Skin epidermis (tissue), 12 donors: ENCODE data around the gene NUDT4.
A peak's percentile ranks its signal among the peaks of the same experiment; 100 is the strongest.
"Not testable (repeated sequence)": the region's sequence is repeated elsewhere in the genome, so short reads cannot be mapped to it uniquely, and the experiment has no call there.

Experiments
- H3K27ac ChIP-seq, 21 experiments: fragments of 200-600 bp; sonication (generic) in 11 of 21; one replicate each; pipeline ENCODE4 v1.5.0; 2020; ENCODE audit warnings: mild to moderate bottlenecking in 3 of 21, inconsistent platforms in 2 of 21, moderate library complexity in 2 of 21
- H3K4me3 ChIP-seq, 7 experiments: fragments of 200-600 bp; sonication (generic) in 2 of 7; one replicate each; pipeline ENCODE4 v1.5.0; 2020; ENCODE audit warnings: inconsistent platforms in 2 of 7, mild to moderate bottlenecking in 2 of 7, moderate library complexity in 1 of 7

NUDT4 gene

DNA sequence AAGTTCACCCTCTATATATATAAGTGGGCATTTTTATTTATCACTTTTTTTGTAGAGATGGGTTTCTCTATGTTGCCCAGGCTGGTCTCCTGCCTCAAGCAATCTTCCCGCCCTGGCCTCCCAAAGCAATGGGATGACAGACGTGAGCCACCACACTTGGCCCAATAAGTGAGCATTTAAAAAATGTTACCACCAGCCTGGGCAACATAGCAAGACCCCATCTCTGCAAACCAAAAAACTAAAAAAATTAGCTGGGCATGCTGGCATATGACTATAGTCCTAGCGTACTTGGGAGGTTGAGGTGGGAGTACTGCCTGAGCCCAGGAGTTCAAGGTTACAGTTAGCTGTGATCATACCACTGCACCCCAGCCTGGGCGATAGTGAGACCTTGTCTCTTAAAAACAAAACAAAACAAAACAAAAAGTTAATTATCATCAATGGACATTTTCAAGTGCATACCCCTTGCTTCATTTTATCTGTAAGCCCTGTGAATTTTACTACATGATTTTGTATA lies 40.3 kb downstream of the NUDT4 start:
- H3K27ac ChIP-seq: no peak overlapping the region
- H3K4me3 ChIP-seq: no peak overlapping the region

DNA sequence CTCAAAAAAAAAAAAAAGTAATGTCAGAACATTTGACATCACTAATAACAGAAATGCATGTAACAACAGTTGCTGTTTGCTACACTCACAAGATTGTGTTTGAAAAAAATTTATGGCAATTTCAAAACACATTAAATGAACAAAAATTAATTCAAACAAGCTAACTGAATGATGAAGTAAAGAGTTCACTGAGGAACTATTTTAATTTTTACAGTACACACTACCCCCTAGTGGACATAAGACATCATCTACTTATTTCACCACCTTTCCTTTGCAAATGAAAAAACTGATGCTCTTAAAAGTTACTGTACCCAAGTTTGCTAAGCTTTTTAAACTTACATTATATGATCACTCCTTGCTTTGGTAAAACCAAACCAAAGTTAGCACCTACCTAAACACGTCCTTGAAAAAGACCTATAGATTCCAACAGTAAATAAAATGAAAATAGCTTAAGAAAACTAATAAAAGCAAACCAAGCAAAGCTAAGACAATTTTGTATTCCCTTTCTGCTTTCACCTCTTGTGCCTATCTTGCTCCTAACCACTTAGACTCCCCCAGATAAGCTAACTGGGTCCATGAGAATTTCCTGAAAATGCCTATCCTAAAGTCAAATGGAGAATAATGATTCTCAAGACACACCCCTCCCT lies 41.8 kb downstream of the NUDT4 start:
- Histone ChIP-seq H3K4me3 (no peak overlapping the region), H3K27ac (no peak overlapping the region)

DNA sequence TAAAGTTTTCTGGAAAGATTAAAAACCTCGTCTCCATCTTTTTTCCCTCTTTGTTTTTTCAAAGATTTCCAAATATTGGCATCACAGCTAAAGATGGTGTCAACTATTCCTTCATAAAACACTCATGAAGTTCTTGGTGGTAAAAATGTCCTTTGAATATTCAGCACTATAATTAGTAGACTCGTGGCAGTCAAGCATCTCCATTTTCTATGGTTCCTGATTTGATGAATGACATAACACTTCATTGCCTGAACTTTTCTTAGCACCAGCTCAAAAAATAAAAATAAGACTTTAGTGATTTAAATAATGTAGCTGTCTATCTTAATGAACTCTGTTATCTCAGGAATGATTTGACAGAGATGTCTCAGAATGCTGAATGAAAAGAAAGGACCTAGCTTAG lies 44.3 kb downstream of the NUDT4 start:
- no peak overlapping the region for H3K4me3 ChIP-seq
- no peak overlapping the region for H3K27ac ChIP-seq

DNA sequence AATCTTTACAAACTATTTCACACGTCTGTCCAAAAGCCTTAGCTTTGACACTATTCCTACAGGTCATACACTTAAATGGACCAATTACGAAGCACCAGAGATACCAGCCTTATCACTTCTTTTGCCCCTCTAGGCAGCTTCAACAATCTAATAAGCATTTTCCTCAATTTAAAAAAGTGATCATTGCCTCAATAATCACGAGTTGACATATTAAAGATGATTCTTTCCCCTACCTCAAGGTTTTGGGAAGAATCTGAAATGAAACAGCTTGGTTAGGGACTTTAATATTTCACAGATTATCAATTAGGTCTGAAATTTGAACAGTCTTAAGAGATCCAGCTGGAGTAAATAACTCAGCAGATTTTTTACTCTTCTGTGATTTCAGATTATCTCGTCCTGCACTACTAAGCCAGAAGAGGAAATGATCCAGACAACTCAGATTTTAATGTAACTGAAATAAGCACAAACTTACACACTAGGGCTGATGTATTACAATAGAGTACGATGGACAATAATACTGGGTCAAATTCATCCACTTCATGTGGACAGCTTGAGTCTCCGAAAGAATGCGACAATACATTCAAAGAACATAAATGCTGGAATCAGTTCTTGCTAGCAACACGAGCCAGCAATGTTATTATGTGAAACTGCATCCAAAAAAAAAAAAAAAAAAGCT lies 48.1 kb downstream of the NUDT4 start:
- Histone ChIP-seq H3K4me3 (no peak overlapping the region), H3K27ac (peak overlapping the region in 3 of 21 experiments; percentile 2 to 31 (median 11))

DNA sequence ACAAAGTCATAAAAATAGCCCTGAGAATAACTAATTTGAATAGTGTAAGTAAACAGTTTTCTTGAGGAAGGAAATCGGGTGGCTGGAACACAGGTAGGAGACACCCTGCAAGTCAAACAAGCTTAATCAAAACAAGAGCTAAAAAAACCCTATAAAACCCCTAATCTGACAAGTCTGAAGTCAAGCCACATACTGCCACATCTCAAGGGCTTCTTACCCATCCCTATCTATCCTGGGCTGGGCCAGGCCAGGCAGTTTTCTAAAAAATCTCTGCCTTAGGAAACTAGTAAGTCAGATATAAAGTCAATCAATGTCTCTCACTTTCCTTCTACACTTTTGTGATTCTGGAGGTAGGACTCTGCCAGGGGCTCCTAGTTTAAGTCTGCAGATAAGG lies 48.7 kb downstream of the NUDT4 start:
- no peak overlapping the region for H3K27ac ChIP-seq
- no peak overlapping the region for H3K4me3 ChIP-seq

DNA sequence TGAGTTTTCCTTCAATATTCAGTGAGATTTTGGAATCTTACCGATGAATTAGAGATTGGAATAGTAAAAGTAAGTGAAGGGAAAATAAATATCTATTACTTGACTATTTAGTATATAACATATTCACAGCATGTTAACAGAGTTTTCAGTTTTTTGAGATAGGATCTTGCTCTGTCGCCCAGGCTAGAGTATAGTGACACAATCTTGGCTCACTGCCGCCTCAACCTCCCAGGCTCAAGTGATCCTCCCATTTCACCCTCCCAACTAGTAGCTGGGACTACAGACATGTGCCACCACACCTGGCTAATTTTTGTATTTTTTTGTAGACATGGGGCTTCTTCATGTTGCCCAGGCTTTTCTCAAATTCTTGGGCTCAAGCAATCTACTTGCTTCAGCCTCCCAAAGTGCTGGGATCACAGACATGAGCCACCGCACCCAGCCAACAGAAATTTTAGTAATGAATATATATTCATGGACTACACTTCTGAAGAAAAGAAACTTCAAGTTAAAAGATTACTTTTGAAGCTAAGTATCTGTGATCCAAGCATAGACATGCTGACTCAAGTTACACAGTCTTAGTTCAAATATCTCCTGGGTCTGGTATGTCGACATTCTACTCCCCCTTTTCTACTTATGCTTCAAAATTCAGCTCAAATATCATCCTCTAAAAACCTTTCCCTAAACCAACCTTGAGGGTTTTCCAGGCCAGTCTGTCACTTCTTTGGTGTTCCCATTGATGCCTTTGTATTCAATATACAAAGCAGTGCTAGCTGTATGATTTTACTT lies 50.2 kb downstream of the NUDT4 start:
- H3K27ac ChIP-seq: no peak overlapping the region
- no peak overlapping the region for H3K4me3 ChIP-seq

DNA sequence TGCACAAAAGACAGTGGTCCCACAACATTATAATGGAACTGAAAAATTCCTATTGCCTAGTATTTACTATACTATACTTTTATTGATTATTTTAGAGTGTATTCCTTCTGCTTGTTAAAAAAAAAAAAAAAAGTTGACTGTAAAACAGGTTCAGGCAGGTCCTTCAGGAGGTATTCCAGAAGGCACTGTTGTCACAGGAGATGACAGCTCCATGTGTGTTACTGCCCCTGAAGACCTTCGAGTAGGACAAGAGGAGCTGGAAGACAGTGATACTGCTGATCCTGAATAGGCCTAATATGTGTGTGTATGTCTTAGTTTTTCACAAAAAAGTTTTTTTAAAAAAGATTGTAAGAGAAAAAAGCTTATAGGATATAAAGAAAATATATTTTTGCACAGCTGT lies 51.7 kb downstream of the NUDT4 start:
- Histone ChIP-seq H3K27ac (no peak overlapping the region), H3K4me3 (no peak overlapping the region)

DNA sequence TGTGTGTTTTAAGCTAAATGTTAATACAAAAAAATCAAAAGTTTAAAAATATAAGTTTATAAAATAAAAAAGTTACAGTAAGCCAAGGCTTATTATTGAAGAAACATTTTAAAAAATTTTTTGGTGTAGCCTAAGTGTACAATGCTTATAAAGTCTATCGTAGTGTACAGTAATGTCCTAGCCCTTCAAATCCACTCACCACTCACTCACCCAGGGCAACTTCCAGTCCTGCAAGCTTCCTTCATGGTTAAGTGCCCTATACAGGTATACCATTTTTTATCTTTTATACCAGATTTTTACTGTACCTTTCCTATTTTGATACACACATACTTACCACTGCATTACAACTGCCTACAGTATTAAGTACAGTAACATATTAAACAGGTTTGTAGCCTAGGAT lies 52.1 kb downstream of the NUDT4 start:
- H3K27ac ChIP-seq: no peak overlapping the region
- no peak overlapping the region for H3K4me3 ChIP-seq

DNA sequence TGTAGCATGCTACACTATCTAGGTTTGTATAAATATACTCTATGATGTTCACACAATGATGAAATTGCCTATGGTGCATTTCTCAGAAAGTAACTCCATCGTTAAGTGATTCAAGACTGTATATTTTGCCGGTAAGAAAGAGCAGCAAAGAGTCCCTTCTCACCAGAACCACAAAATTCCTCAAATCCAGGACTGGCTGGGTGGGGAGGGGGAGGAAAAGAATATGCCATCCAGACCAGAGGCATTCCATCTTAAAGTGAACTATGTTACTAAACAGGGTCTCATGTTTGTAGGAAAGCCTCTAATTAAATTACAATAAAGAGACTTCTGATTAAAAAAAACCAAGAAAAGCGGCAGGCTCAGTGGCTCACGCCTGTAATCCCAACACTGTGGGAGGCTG lies 52.6 kb downstream of the NUDT4 start:
- H3K27ac ChIP-seq: no peak overlapping the region
- H3K4me3 ChIP-seq: no peak overlapping the region

DNA sequence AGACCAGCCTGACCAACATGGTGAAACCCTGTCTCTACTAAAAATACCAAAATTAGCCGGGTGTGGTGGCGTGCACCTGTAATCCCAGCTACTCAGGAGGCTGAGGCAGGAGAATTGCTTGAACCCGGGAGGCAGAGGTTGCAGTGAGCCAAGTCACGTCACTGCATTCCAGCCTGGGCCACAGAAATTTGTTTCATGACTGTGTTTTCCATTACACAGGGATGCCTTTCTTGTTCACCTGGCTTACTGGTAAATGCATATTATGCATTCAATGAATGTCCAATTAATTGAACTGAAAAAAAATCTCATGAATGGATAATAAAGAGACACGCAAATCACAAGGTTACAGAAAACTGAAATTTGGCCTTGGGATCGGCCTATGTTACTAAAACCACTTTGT lies 54.3 kb downstream of the NUDT4 start:
- not testable (repeated sequence) for H3K27ac ChIP-seq, H3K4me3 ChIP-seq

DNA sequence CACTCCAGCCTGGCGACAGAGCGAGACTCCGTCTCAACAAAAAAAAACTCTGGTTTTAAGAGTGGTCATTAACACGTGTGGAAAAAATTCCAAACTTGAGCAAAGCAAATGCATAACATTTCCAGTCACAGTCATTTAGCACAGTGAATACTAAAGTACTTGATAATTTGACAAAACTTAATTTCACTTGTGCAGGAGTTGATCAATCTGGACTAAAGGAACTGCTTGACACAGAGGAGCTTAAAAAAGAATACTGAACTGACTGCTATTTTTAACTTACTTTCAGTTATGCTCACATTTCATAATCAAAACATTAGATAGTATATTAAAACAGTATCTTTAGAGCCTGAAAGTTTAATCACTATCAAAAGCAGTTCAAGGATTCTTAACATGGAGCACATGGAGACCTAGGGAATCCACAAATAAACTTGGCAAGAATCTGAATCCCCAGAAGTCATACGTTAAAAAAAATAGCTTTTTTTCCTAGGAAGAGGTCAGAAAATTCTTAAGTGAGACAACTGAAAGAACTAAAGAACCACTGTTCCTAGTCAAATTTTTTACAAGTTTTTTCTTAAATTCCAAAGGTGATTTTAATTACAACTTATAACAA lies 56.6 kb downstream of the NUDT4 start:
- Histone ChIP-seq H3K4me3 (no peak overlapping the region), H3K27ac (peak overlapping the region in 1 of 21 experiments; percentile 18)

DNA sequence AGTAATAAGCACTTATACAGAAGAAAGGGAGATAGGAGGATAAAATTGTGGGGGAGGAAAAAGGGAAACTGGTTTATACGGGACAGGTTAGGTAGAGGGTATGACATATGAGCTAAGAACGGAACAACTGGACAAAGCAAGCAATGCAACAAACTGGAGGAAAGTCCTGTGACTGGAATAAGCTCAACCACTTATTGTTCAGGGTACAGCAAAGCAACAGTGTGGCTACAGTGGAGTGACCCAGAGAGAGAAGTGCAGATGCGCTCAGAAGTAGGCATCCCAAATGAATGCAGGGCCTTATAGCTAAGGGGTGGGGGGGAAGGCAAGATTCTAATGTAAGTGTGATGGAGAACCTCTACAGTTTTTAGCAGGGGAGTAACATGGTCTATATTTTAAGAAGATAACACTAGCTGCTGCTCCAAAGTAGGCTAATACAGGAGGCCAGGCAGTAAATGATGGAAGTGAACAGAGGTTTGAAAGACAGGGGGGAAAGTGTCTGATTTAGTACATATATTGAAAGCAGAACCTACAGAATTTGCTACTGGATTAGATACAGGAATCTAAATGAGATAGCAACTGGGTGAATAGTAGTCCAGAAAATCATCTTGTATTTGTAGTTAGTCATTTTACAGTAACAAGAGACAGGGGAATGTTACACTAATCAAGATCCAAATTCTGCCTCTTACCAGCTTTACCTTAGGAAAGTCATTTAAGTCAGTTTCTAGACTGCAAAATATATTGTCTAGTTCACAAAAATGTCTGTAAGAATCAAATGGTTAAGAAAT lies 60.7 kb downstream of the NUDT4 start:
- Histone ChIP-seq H3K4me3 (no peak overlapping the region), H3K27ac (no peak overlapping the region)

DNA sequence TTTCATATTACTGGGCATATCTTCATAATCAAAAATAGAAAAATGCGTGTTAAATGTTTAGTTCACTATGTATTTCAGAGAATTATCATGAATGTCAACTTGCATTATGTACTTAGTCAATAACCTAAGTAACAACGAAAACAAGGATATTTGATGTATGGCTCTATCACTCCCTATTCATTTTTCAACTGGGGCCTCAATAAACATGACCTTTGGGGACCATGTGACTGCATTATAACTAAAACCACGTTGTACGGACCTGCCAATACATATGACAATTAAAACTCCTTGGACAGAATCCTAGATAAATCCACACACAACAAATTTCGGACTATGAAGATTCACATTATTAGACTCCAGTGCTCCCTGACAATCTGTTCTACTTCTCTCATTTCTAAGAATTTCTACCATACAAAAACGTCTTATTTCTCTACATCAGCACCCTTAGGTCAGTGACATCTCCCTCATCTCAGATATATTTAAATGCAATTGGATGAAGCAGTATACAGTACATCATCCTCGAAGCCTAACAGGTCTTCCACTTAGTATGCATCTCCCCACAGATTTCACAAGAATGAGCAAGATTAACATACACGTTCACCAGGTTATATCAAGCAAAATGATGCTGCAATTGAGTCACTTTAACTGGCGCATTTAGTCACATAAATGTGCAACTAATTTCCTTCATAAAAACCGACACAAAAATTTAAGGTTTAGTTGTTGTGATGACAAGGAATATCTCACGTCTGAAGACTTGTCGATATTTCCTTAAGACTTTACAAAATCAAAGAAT lies 62.5 kb downstream of the NUDT4 start:
- H3K4me3 ChIP-seq: peak overlapping the region; percentile 67 to 100 (median 98)
- H3K27ac ChIP-seq: peak overlapping the region in 15 of 21 experiments; percentile 83 to 98 (median 96)

DNA sequence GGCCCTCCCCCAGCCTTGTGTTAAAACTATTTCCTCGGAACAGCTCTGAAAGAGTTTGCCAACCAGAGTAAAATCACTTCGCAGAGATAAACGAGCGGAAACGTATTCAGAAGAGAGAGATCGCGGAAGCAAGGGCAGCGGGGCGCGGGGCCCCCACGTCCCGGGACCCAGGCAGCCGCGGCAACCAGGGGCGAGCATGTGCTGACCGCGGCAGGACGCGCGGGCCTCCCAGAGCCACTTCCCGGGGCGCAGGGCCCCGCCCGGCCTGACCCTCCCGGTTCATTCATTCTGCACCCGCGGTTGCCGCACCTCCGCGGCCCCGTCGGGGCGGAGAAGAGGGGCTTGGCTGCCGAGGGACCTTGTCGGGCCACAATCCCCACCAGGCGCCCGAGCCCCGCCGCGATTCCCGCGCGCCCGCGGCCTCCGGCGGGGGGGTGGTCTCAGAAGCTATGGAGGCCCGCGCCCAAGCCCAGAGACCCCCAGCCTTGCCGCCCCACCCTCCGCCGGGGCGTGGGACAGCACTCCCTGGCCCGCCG lies 63.4 kb downstream of the NUDT4 start:
- Histone ChIP-seq H3K27ac (peak overlapping the region; percentile 83 to 99 (median 96)), H3K4me3 (peak overlapping the region; percentile 67 to 100 (median 98))

DNA sequence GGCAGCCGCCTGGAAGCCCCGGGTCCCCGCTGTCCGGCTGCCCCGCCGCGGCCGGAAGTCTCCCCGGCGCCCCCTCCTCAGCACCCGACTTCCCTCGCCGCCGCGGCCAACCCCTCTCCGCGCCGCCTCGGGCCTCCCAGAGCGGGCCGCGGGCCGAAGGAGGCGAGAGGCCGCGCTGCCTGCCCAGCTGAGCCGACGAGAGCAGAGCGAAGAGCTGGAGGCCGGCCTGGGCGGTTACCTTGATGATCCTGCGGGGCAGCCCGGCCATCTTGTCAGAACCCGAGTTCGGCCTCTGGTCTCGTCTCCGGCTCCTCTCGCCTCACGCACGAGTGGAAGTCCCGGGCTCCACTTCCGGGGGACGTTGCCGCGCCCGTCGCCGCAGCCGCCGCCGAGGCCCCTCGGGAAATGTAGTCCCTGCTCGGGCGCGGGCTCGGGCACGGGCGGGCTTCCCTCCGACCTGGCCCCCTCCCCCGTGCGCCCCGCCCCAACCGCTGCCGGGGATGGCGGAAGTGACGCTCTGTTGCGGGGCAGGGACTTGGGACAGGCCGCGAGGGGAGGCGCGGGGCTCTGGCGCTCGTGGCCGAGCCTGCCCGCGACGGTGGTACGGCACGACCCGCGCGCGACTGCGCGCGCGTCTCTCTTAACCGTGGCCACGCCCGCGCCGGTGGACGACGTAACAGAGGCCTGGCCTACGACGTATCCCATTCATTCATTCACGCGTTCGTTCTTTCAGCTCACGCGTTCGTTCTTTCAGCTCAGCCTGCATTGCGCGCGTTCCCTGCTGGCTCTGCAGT lies 64.1 kb downstream of the NUDT4 start, which contains the start of gene UBE2N:
TSS of gene UBE2N (minus strand) at position 331 of the 794 bp plus-strand sequence. CDS start at position 268, 63 bp downstream.
- peak within 1 kb of the TSS; percentile 83 to 99 (median 96) for H3K27ac ChIP-seq

DNA sequence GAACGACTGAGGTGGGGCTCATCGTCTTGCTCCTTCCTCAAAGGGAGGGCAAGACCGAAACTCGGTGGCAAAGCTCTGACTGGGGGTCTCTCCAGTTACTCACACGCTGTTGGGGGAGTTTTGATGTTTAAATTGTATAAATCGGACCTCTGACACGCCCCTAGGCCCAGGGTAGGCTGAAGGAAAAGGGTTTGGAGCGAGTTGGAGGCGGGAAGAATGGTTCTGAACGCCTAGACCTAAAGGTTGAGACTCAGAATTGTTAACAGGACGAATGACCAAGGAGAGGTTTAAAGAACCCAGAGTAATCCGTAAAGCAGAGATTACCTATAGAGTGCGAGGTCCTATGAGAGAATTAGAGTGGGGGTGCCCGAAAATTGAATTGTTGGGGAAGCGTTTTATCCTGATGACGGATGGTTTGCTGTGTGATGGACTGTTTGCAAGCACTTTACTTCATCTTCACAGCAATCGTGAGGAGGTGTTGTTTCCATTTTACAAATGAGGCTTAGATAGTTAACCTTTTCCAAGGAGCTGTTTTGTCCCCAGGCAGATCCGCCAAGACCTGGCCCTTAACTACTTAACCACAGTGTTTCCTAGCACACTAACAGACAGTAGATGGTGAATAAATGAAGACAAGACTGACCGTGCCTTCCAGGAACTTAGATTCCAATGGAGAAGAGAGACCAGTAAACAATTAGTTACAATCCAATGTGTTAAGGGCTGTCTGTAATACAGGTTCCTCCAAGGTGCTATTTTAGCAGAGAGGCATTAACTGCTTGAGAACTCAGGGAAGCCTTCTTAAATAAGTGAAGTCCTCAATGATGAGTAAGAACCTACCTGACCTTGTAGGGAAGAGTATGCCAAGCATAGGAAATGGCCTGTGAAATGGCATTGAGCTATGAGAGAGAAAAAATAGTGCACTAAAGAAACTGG lies 65.0 kb downstream of the NUDT4 start:
- peak overlapping the region; percentile 83 to 99 (median 96) for H3K27ac ChIP-seq
- peak overlapping the region; percentile 67 to 100 (median 98) for H3K4me3 ChIP-seq

More for the DNA sequence above, 64.1 kb downstream of the NUDT4 start, which contains the start of gene UBE2N:
- peak within 1 kb of the TSS; percentile 67 to 100 (median 98) for H3K4me3 ChIP-seq
